Measurements from ENCODE around the gene GCAT. TPM values are rescaled to one million over a fixed set of nuclear protein-coding genes. Genes with fewer than 3 reads are reported as not detected.

Gene GCAT
- total and polyA plus RNA-seq, 2 experiments from 2014 or later: 74.2 to 97.6 TPM

DNA sequence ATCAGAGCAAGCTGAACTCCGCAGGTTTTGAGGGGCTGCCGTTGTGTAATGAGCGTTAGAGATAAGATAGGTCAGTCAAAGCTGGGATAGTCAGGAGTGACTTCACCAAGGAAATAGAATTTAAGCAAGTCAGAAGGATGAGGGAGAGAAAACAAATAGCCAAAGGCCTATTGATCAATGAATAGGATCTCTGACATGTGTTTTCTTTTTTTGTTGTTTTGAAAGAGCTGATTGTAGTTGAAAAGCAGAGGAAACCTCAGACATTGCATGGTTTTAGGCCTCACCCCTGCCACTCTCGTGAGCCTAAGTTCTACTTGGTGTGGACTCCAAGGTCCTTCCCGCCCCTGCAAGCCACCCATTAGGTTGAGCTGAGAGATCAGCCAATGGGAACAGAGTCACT lies 44.7 kb downstream of the GCAT start:
- Histone ChIP-seq H3K4me1 (ENCODE audit: low read depth) (peaks cover 6% of the 10 kb centered on the region), H3K4me3 (no peak overlapping the region), H3K27ac (no peak overlapping the region), H3K36me3 (peaks cover 61% of the 10 kb centered on the region), H3K9me3 (ENCODE audit: low read depth) (no peaks in the 10 kb centered on the region), H3K27me3 (no peaks in the 10 kb centered on the region)
- TF ChIP-seq, protein P1, sequence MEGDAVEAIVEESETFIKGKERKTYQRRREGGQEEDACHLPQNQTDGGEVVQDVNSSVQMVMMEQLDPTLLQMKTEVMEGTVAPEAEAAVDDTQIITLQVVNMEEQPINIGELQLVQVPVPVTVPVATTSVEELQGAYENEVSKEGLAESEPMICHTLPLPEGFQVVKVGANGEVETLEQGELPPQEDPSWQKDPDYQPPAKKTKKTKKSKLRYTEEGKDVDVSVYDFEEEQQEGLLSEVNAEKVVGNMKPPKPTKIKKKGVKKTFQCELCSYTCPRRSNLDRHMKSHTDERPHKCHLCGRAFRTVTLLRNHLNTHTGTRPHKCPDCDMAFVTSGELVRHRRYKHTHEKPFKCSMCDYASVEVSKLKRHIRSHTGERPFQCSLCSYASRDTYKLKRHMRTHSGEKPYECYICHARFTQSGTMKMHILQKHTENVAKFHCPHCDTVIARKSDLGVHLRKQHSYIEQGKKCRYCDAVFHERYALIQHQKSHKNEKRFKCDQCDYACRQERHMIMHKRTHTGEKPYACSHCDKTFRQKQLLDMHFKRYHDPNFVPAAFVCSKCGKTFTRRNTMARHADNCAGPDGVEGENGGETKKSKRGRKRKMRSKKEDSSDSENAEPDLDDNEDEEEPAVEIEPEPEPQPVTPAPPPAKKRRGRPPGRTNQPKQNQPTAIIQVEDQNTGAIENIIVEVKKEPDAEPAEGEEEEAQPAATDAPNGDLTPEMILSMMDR (IDR thresholded peaks at IDR 0.05; ENCODE audit: low read depth, low read length): no peak
- no peak for DNase-seq (ENCODE audit: low read depth in 1 of 2, low spot score in 1 of 2)

DNA sequence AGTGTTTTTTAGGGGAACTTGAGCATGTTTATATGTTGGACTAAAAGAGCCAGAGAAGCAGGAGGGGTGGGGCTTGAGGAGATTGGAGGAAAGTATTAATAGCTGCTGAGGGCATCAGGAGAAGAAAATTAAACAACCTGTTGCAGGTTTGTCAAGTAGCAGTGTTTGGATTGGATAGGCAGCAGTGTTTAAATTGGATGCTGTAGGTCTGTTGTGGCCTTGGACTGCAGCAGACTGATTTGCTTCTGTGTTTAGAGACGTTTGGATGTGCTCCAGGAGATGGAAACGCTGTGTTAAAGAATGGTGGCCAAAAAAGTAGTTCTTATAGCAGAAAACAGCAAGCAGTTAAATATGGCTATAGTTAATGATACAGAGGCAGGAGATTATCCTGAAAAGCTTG lies 47.2 kb downstream of the GCAT start:
- H3K4me1 ChIP-seq (ENCODE audit: low read depth): peaks cover 6% of the 10 kb centered on the region
- TF ChIP-seq, protein P1 (IDR thresholded peaks at IDR 0.05; ENCODE audit: low read depth, low read length): no peak
- H3K27me3 ChIP-seq: no peaks in the 10 kb centered on the region
- no peak overlapping the region for H3K27ac ChIP-seq
- no peak for DNase-seq (ENCODE audit: low read depth in 1 of 2, low spot score in 1 of 2)
- H3K9me3 ChIP-seq (ENCODE audit: low read depth): no peaks in the 10 kb centered on the region
- H3K4me3 ChIP-seq: no peak overlapping the region
- H3K36me3 ChIP-seq: peaks cover 75% of the 10 kb centered on the region

DNA sequence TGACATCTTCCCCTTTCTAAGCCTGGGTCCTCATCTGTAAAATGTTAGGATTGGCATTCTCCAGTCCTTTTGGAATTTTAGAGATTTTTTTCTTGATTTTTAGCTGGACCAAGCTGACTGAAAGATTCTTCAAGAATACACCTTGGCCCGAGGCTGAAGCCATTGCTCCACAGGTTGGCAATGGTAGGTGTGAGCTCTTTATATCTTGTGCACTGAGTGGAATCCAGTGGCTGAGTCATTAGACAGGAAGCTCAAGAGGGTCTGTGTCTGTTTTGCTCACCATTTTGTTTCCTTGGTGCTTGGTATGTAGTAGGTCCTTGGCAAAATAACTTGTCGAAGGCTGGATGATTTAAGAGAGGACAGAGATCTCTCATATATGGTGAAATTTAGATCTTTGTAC lies 47.7 kb downstream of the GCAT start:
- no peaks in the 10 kb centered on the region for H3K9me3 ChIP-seq (ENCODE audit: low read depth)
- no peaks in the 10 kb centered on the region for H3K27me3 ChIP-seq
- DNase-seq (ENCODE audit: low read depth in 1 of 2, low spot score in 1 of 2): no peak
- no peak overlapping the region for H3K27ac ChIP-seq
- no peak overlapping the region for H3K4me3 ChIP-seq
- H3K4me1 ChIP-seq (ENCODE audit: low read depth): peaks cover 2% of the 10 kb centered on the region
- H3K36me3 ChIP-seq: peaks cover 79% of the 10 kb centered on the region
- TF ChIP-seq, protein P1 (IDR thresholded peaks at IDR 0.05; ENCODE audit: low read depth, low read length): no peak

DNA sequence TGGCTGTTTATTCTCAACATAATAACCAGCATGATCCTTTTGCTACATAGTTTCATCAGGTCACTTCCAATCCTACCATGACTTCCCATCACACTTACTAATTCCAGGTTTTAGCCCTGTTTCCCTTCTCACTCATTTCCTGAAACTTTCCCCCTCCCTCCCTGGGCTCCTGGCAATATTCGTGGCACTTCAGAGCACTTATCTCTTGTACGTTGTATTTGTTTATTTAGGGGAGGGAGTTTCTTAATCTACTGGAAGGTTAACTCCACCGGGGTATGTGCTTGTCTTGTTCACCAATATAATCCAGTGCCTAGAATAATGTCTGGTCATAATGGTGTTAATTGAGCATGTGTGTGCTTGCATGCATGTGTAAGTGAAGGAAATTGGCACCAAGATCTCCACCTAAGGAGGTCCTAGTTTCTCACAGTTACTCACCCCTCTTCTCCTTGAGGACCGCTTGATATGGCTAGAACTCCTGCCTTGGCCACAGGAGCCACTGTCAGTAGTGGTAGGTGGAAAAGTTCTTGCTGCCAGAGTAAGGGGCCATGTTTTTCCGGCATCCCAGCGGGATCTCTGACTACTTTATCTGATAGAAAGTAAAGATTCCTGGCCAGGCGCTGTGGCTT lies 53.2 kb downstream of the GCAT start:
- no peaks in the 10 kb centered on the region for H3K27me3 ChIP-seq
- H3K36me3 ChIP-seq: peaks cover 55% of the 10 kb centered on the region
- peak in 1 of 2 donors; percentile 6 for DNase-seq (ENCODE audit: low read depth in 1 of 2, low spot score in 1 of 2)
- TF ChIP-seq, protein P1 (IDR thresholded peaks at IDR 0.05; ENCODE audit: low read depth, low read length): no peak
- H3K4me1 ChIP-seq (ENCODE audit: low read depth): peaks cover 9% of the 10 kb centered on the region
- no peaks in the 10 kb centered on the region for H3K9me3 ChIP-seq (ENCODE audit: low read depth)
- H3K27ac ChIP-seq: no peak overlapping the region
- no peak overlapping the region for H3K4me3 ChIP-seq

DNA sequence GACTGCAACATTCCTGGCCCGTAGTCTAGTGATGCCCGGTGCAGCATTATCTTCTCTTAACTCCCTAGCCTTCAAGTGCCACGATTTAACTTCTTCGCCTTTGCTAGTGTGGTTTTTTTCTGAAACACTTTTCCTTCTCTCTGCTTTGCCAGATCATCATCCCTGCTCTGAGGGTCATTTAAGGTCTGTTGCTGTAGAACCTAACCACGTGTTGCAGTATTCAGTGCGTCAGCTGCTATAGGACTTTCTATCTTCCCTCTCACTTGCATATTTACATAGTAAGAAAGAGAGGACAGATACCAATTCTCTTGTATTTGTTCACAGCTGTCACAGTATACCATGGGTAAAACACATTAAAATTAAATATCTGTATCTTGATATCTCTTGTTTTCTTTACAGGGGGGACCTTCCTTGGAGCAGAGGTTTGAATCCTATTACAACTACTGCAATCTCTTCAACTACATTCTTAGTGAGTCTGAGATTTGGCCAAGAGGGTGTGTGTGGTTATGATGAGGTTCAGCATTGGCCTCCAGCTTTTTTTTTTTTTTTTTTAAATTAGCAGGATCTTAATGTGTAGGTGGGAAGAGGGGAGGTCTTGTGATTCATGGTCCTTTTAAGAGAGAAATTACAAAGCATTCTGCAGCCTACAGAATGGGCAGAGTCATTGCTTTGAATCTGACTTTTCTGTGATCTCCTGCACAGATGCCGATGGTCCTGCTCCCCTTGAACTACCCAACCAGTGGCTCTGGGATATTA lies 55.0 kb downstream of the GCAT start:
- no peak for DNase-seq (ENCODE audit: low read depth in 1 of 2, low spot score in 1 of 2)
- TF ChIP-seq, protein P1 (IDR thresholded peaks at IDR 0.05; ENCODE audit: low read depth, low read length): no peak
- H3K4me3 ChIP-seq: no peak overlapping the region
- H3K27ac ChIP-seq: peak overlapping the region; percentile 89
- H3K4me1 ChIP-seq (ENCODE audit: low read depth): peaks cover 9% of the 10 kb centered on the region
- H3K27me3 ChIP-seq: no peaks in the 10 kb centered on the region
- H3K9me3 ChIP-seq (ENCODE audit: low read depth): no peaks in the 10 kb centered on the region
- H3K36me3 ChIP-seq: peaks cover 54% of the 10 kb centered on the region
